Measurements from ENCODE around the gene UBAP2.
"Not testable (repeated sequence)": the region's sequence is repeated elsewhere in the genome, so short reads cannot be mapped to it uniquely, and the experiment has no call there.

UBAP2 gene

DNA sequence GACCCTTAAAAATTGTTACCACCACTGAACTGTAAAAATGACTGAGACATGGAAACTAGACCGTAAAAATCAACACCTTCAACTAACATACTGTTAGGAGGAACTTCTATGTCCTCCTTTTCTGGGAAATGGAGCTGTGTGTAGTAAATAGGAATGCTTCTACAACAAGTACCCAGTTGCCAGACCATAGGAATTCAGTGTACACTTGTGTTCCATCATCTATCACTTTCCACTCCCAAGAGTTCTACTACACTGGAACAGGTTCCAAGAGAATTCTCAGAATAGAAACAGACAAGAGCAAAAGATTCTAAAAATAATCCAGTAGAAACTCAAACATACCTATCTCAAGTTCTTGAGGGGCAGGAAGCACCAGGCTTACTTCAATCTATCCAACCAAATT is 23.6 kb downstream of the UBAP2 start:
- Histone ChIP-seq H3K36me3 (ENCODE audit: low read length) (peaks cover 5% of the 10 kb centered on the region; the same call in 1 of the 2 replicates), H3K27me3 (ENCODE audit: low read length) (no peaks in the 10 kb centered on the region), H3K4me2 (ENCODE audit: low read depth, low read length, poor library complexity, severe bottlenecking) (no peak overlapping the region), H3K79me2 (ENCODE audit: insufficient read depth, low read length) (peaks cover 100% of the 10 kb centered on the region), H3K4me3 (ENCODE audit: insufficient read depth, low read length, poor library complexity, severe bottlenecking) (no peak overlapping the region), H4K20me1 (ENCODE audit: low read depth, low read length) (peaks cover 30% of the 10 kb centered on the region), H3K27ac (ENCODE audit: low read depth, low read length) (no peak overlapping the region), H3K9me2 (replicated peaks; ENCODE audit: insufficient read depth, low read length) (no peaks in the 10 kb centered on the region), H2AFZ (ENCODE audit: low read depth, low read length, severe bottlenecking) (no peak overlapping the region), H3F3A (ENCODE audit: insufficient read depth) (peaks cover 21% of the 10 kb centered on the region), H3K9me3 (ENCODE audit: insufficient read depth, low read length) (no peaks in the 10 kb centered on the region), H3K9ac (ENCODE audit: low read length) (no peak overlapping the region)
- TF ChIP-seq EZH2phosphoT487 (conservative IDR thresholded peaks at IDR 0.05; ENCODE audit: low read length) = no peak
- TF ChIP-seq, protein P1, sequence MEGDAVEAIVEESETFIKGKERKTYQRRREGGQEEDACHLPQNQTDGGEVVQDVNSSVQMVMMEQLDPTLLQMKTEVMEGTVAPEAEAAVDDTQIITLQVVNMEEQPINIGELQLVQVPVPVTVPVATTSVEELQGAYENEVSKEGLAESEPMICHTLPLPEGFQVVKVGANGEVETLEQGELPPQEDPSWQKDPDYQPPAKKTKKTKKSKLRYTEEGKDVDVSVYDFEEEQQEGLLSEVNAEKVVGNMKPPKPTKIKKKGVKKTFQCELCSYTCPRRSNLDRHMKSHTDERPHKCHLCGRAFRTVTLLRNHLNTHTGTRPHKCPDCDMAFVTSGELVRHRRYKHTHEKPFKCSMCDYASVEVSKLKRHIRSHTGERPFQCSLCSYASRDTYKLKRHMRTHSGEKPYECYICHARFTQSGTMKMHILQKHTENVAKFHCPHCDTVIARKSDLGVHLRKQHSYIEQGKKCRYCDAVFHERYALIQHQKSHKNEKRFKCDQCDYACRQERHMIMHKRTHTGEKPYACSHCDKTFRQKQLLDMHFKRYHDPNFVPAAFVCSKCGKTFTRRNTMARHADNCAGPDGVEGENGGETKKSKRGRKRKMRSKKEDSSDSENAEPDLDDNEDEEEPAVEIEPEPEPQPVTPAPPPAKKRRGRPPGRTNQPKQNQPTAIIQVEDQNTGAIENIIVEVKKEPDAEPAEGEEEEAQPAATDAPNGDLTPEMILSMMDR (IDR thresholded peaks at IDR 0.05; ENCODE audit: insufficient read depth, low read length, poor library complexity, severe bottlenecking) = no peak

DNA sequence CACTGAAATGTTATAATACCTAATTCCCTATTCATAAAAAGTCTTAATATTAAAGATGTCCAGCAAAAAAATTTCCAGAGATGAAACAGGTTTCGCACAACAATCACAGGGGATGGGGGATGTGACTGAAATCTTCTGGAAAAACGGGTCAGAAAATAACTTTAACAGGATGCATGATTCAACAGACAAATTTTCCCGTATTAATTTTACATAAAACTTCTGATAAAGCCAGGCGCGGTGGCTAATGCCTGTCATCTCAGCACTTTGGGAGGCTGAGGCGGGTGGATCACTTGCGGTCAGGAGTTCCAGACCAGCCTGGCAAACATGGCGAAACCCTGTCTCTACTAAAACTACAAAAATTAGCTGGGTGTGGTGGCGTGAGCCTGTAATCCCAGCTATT is 24.2 kb downstream of the UBAP2 start:
- not testable (repeated sequence) for H3K9ac ChIP-seq (ENCODE audit: low read length); H2AFZ ChIP-seq (ENCODE audit: low read depth, low read length, severe bottlenecking); H3K36me3 ChIP-seq (ENCODE audit: low read length); H3K4me3 ChIP-seq (ENCODE audit: insufficient read depth, low read length, poor library complexity, severe bottlenecking); H3K9me2 ChIP-seq (replicated peaks; ENCODE audit: insufficient read depth, low read length); H3K27me3 ChIP-seq (ENCODE audit: low read length); H3K27ac ChIP-seq (ENCODE audit: low read depth, low read length); H3K4me2 ChIP-seq (ENCODE audit: low read depth, low read length, poor library complexity, severe bottlenecking); H3K9me3 ChIP-seq (ENCODE audit: insufficient read depth, low read length)
- Histone ChIP-seq H3K79me2 (ENCODE audit: insufficient read depth, low read length) (peaks cover 100% of the 10 kb centered on the region), H4K20me1 (ENCODE audit: low read depth, low read length) (peaks cover 30% of the 10 kb centered on the region), H3F3A (ENCODE audit: insufficient read depth) (peaks cover 21% of the 10 kb centered on the region)

- no peaks in the 10 kb centered on the region for H3K9me3 ChIP-seq (ENCODE audit: insufficient read depth, low read length)
- H4K20me1 ChIP-seq (ENCODE audit: low read depth, low read length) = peaks cover 14% of the 10 kb centered on the region; the same call in 1 of the 2 replicates
- peaks cover 10% of the 10 kb centered on the region for H3F3A ChIP-seq (ENCODE audit: insufficient read depth)
- H3K9ac ChIP-seq (ENCODE audit: low read length) = no peak overlapping the region
- no peaks in the 10 kb centered on the region for H3K27me3 ChIP-seq (ENCODE audit: low read length)
- no peaks in the 10 kb centered on the region for H3K9me2 ChIP-seq (replicated peaks; ENCODE audit: insufficient read depth, low read length)
- peaks cover 33% of the 10 kb centered on the region; the same call in 1 of the 2 replicates for H3K36me3 ChIP-seq (ENCODE audit: low read length)
- no peak overlapping the region for H3K4me3 ChIP-seq (ENCODE audit: insufficient read depth, low read length, poor library complexity, severe bottlenecking)
- H2AFZ ChIP-seq (ENCODE audit: low read depth, low read length, severe bottlenecking) = no peak overlapping the region
- no peak for TF ChIP-seq EZH2phosphoT487 (conservative IDR thresholded peaks at IDR 0.05; ENCODE audit: low read length)
- TF ChIP-seq, protein P1 (IDR thresholded peaks at IDR 0.05; ENCODE audit: insufficient read depth, low read length, poor library complexity, severe bottlenecking) = no peak
- H3K4me2 ChIP-seq (ENCODE audit: low read depth, low read length, poor library complexity, severe bottlenecking) = no peak overlapping the region
- H3K79me2 ChIP-seq (ENCODE audit: insufficient read depth, low read length) = peaks cover 88% of the 10 kb centered on the region
- no peak overlapping the region for H3K27ac ChIP-seq (ENCODE audit: low read depth, low read length)
These were observed 32.5 kb downstream of the UBAP2 start for GRCh38 chr9:34016149-34016548.

- Histone ChIP-seq H3K27me3 (ENCODE audit: low read length) (no peaks in the 10 kb centered on the region), H3K9ac (ENCODE audit: low read length) (no peak overlapping the region), H3K9me2 (replicated peaks; ENCODE audit: insufficient read depth, low read length) (no peaks in the 10 kb centered on the region), H3K36me3 (ENCODE audit: low read length) (peaks cover 32% of the 10 kb centered on the region; the same call in 1 of the 2 replicates), H3F3A (ENCODE audit: insufficient read depth) (peaks cover 12% of the 10 kb centered on the region), H3K9me3 (ENCODE audit: insufficient read depth, low read length) (no peaks in the 10 kb centered on the region), H3K27ac (ENCODE audit: low read depth, low read length) (no peak overlapping the region), H3K4me3 (ENCODE audit: insufficient read depth, low read length, poor library complexity, severe bottlenecking) (no peak overlapping the region), H4K20me1 (ENCODE audit: low read depth, low read length) (no peaks in the 10 kb centered on the region), H3K79me2 (ENCODE audit: insufficient read depth, low read length) (peaks cover 71% of the 10 kb centered on the region), H2AFZ (ENCODE audit: low read depth, low read length, severe bottlenecking) (no peak overlapping the region), H3K4me2 (ENCODE audit: low read depth, low read length, poor library complexity, severe bottlenecking) (no peak overlapping the region)
- TF ChIP-seq, protein P1 (IDR thresholded peaks at IDR 0.05; ENCODE audit: insufficient read depth, low read length, poor library complexity, severe bottlenecking) = peak; percentile 39
- TF ChIP-seq EZH2phosphoT487 (conservative IDR thresholded peaks at IDR 0.05; ENCODE audit: low read length) = no peak
These were observed 37.7 kb downstream of the UBAP2 start for GRCh38 chr9:34010979-34011378.
